HepG2 (cell line): ENCODE results near the gene ALG9. TPM values are rescaled to one million over a fixed set of nuclear protein-coding genes. Genes with fewer than 3 reads are reported as not detected.
A peak's percentile ranks its signal among the peaks of the same experiment; 100 is the strongest.

Source experiments
- AGO1 ChIP-seq: fragments of 200-400 bp; formaldehyde crosslinking; IDR thresholded peaks from 2 replicates; pipeline ENCODE4 v1.6.1; 2017; ENCODE audit warnings: mild to moderate bottlenecking, low read depth, low read length, moderate library complexity; ENCODE audit not compliant: poor library complexity, severe bottlenecking
- BHLHE40 ChIP-seq: IDR thresholded peaks from 2 replicates; pipeline ENCODE4 v1.6.1; 2011; ENCODE audit warnings: low read length, improper control_type of control experiment
- HMG20B ChIP-seq: conservative IDR thresholded peaks from 2 replicates; pipeline ENCODE4 v1.6.1; 2016; ENCODE audit warnings: missing genetic modification reagents, missing compliant biosample characterization
- NFYC ChIP-seq: IDR thresholded peaks from 2 replicates; pipeline ENCODE4 v1.6.1; 2016; ENCODE audit warnings: missing genetic modification reagents, missing compliant biosample characterization
- TBP ChIP-seq: sonication (generic); formaldehyde crosslinking; IDR thresholded peaks from 2 replicates; pipeline ENCODE4 v1.5.0; 2020; ENCODE audit warnings: missing genetic modification reagents
- TCF7 ChIP-seq: sonication (generic); IDR thresholded peaks from 2 replicates; pipeline ENCODE4 v1.6.1; 2016; ENCODE audit warnings: antibody characterized with exemption, low read depth
- ZBTB3 ChIP-seq: sonication (generic); formaldehyde crosslinking; IDR thresholded peaks from 2 replicates; pipeline ENCODE4 v1.4.0; 2020; ENCODE audit warnings: low read depth, mild to moderate bottlenecking, moderate library complexity, missing genetic modification reagents, borderline replicate concordance
- ZFP36 ChIP-seq: fragments of 150-350 bp; IDR thresholded peaks from 2 replicates; pipeline ENCODE4 v1.6.1; 2018; ENCODE audit warnings: borderline replicate concordance, low read length, low read depth; ENCODE audit not compliant: partially characterized antibody
- ZFP62 ChIP-seq: sonication (generic); formaldehyde crosslinking; IDR thresholded peaks from 2 replicates; pipeline ENCODE4 v1.4.0; 2020; ENCODE audit warnings: missing genetic modification reagents
- ZNF101 ChIP-seq: sonication (generic); formaldehyde crosslinking; IDR thresholded peaks from 2 replicates; pipeline ENCODE4 v1.4.0; 2020; ENCODE audit warnings: mild to moderate bottlenecking, low read depth, missing genetic modification reagents, borderline replicate concordance
- ZNF17 ChIP-seq: sonication (generic); formaldehyde crosslinking; IDR thresholded peaks from 2 replicates; pipeline ENCODE4 v1.5.0; 2020; ENCODE audit warnings: mild to moderate bottlenecking, missing genetic modification reagents
- ZNF256 ChIP-seq: sonication (generic); formaldehyde crosslinking; conservative IDR thresholded peaks from 2 replicates; pipeline ENCODE4 v1.4.0; 2020; ENCODE audit warnings: missing genetic modification reagents
- ZNF674 ChIP-seq: sonication (generic); formaldehyde crosslinking; IDR thresholded peaks from 2 replicates; pipeline ENCODE4 v1.5.0; 2020; ENCODE audit warnings: low read depth, mild to moderate bottlenecking, missing genetic modification reagents
- ZNF879 ChIP-seq: sonication (generic); formaldehyde crosslinking; IDR thresholded peaks from 2 replicates; pipeline ENCODE4 v1.8.1; 2023; ENCODE audit warnings: missing genetic modification reagents
- ZSCAN21 ChIP-seq: sonication (generic); formaldehyde crosslinking; IDR thresholded peaks from 2 replicates; pipeline ENCODE4 v1.8.0; 2022; ENCODE audit warnings: mild to moderate bottlenecking, missing genetic modification reagents, moderate library complexity, borderline replicate concordance
- polyA plus RNA-seq, 8 experiments: library from polyadenylated mRNA; depleted of rRNA in 3 of 8; stranded (reverse) in 7 of 8; unstranded in 1 of 8; fragments of >200 nt; fragmentation: Illumina TruSeq in 4 of 8; extraction: Trizol in 4 of 8; gene quantifications; 2 replicates each; pipeline versions ENCODE4 v1.2.1 to v1.2.3, GENCODE V29; 2011 to 2016; ENCODE audit warnings: low read depth in 4 of 8, missing spikeins in 1 of 8, mixed read lengths in 1 of 8; ENCODE audit not compliant: insufficient read depth in 1 of 8
- total RNA-seq, 5 experiments: library from RNA; depleted of rRNA; stranded (reverse); fragments of >200 nt; fragmentation: Illumina TruSeq; extraction: Trizol; gene quantifications; 2 replicates each; pipeline ENCODE4 v1.2.3, GENCODE V29; 2016; ENCODE audit warnings: low read depth in 1 of 5
- TF ChIP-seq, protein P1 (sequence below): sonication (generic); formaldehyde crosslinking; IDR thresholded peaks from 2 replicates; pipeline ENCODE4 v1.4.0; 2020; ENCODE audit warnings: mild to moderate bottlenecking, missing genetic modification reagents
- TF ChIP-seq, protein P2 (sequence below): sonication (generic); formaldehyde crosslinking; IDR thresholded peaks from 2 replicates; pipeline ENCODE4 v1.4.0; 2020; ENCODE audit warnings: missing genetic modification reagents, mild to moderate bottlenecking, borderline replicate concordance

Gene ALG9
- total and polyA plus RNA-seq, 2 of the 13 experiments (the other 11 are each of a cell fraction or from before 2014, with no cell fraction given), result 39.4 to 40.6 TPM

DNA sequence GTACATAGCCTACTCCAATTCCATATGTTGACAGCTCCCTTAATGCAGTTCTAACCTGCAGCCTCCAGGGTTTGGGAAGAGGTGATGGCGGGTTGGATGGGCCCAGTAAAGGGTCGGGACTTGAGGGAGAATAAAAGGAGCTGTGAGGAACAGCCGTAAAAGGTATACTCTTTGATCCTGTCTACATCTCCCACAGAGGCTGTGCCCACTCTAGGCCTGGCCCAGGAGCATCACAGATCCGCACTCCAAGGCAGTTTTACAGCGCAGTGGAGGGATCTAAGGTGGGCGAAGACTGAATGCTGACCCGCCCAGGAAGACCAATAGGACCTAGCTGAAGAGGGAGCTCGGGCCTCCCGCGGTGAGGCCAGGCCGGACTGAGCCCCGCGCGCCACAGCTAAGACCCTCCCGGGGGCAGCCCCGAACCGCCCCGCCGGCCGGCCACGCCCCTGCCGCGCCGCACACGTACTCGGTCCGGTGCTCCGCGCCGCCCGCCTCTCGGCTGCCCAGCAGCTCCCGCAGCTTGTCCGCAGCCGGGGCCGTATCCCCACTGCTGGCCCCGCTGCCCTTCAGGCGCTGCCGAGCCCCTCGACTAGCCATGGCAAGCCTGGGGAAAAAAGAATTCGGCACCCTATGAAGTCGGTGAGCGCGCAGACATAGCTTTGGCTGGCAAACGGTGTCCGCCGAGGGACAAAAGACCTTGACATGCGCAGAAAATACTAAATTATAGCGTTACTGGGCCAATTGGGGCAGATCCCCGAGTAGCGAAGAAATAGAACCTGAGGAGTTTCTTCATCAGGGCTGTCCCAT, at the start of gene ALG9 (continued):
- TF ChIP-seq ZNF101 (CRISPR knock-in tag) (no peak), ZNF674 (no peak), ZBTB3 (CRISPR knock-in tag) (no peak), TBP (CRISPR knock-in tag) (no peak), HMG20B (no peak), ZFP36 (no peak), NFYC (CRISPR knock-in tag) (no peak), ZNF256 (no peak), TCF7 (peak; percentile 62; the same call in 1 of the 2 replicates), ZNF879 (CRISPR knock-in tag) (no peak), ZNF17 (no peak), AGO1 (no peak), BHLHE40 (no peak), ZSCAN21 (CRISPR knock-in tag) (peak; percentile 82), ZFP62 (CRISPR knock-in tag) (no peak)
- TF ChIP-seq, protein P1, sequence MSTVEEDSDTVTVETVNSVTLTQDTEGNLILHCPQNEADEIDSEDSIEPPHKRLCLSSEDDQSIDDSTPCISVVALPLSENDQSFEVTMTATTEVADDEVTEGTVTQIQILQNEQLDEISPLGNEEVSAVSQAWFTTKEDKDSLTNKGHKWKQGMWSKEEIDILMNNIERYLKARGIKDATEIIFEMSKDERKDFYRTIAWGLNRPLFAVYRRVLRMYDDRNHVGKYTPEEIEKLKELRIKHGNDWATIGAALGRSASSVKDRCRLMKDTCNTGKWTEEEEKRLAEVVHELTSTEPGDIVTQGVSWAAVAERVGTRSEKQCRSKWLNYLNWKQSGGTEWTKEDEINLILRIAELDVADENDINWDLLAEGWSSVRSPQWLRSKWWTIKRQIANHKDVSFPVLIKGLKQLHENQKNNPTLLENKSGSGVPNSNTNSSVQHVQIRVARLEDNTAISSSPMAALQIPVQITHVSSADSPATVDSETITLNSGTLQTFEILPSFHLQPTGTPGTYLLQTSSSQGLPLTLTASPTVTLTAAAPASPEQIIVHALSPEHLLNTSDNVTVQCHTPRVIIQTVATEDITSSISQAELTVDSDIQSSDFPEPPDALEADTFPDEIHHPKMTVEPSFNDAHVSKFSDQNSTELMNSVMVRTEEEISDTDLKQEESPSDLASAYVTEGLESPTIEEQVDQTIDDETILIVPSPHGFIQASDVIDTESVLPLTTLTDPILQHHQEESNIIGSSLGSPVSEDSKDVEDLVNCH (CRISPR knock-in tag), result no peak
- TF ChIP-seq, protein P2, sequence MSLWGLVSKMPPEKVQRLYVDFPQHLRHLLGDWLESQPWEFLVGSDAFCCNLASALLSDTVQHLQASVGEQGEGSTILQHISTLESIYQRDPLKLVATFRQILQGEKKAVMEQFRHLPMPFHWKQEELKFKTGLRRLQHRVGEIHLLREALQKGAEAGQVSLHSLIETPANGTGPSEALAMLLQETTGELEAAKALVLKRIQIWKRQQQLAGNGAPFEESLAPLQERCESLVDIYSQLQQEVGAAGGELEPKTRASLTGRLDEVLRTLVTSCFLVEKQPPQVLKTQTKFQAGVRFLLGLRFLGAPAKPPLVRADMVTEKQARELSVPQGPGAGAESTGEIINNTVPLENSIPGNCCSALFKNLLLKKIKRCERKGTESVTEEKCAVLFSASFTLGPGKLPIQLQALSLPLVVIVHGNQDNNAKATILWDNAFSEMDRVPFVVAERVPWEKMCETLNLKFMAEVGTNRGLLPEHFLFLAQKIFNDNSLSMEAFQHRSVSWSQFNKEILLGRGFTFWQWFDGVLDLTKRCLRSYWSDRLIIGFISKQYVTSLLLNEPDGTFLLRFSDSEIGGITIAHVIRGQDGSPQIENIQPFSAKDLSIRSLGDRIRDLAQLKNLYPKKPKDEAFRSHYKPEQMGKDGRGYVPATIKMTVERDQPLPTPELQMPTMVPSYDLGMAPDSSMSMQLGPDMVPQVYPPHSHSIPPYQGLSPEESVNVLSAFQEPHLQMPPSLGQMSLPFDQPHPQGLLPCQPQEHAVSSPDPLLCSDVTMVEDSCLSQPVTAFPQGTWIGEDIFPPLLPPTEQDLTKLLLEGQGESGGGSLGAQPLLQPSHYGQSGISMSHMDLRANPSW (CRISPR knock-in tag), result peak; percentile 5; the same call in 1 of the 2 replicates
